Measurements from ENCODE around the gene CYP46A1. TPM values are rescaled to one million over a fixed set of nuclear protein-coding genes. Genes with fewer than 3 reads are reported as not detected.

The CYP46A1 gene
- total and polyA plus RNA-seq, 4 donors = 0.14 to 0.92 (median 0.48) TPM

- 92% methylated on average over 11 of the region's 11 CpGs for WGBS
These were observed 40.0 kb upstream of the CYP46A1 start for GRCh38 chr14:99644035-99644587.

More at GRCh38 chr14:99644035-99644587, 40.0 kb upstream of the CYP46A1 start:
- H3K36me3 ChIP-seq (ENCODE audit: control insufficient read depth in 4 of 4, insufficient read depth in 3 of 4, low read depth in 1 of 4, low read length in 3 of 4) = no peaks in the 10 kb centered on the region
- H3K9ac ChIP-seq (ENCODE audit: low read depth in 1 of 2, low read length in 2 of 2) = no peak overlapping the region
- no peaks in the 10 kb centered on the region for H3K9me3 ChIP-seq (ENCODE audit: control insufficient read depth in 4 of 4, low read length in 3 of 4)
- H3K27ac ChIP-seq (ENCODE audit: low read depth in 1 of 2, low read length in 2 of 2) = no peak overlapping the region
- DNase-seq (ENCODE audit: low spot score) = no peak
- H3K27me3 ChIP-seq (ENCODE audit: control insufficient read depth in 4 of 4, insufficient read depth in 4 of 4, low read length in 3 of 4) = no peaks in the 10 kb centered on the region
- H3K4me1 ChIP-seq (ENCODE audit: control insufficient read depth in 4 of 4, insufficient read depth in 4 of 4, low read length in 3 of 4) = peaks cover 2 to 12% (median 7%) of the 10 kb centered on the region in 4 donors
- TF ChIP-seq FOXA1 (IDR thresholded peaks at IDR 0.05) (no peak), ZBTB33 (IDR thresholded peaks at IDR 0.05) (no peak), YY1 (IDR thresholded peaks at IDR 0.05) (no peak), SP1 (IDR thresholded peaks at IDR 0.05) (no peak), HNF4G (IDR thresholded peaks at IDR 0.05) (no peak), CTCF (IDR thresholded peaks at IDR 0.05; ENCODE audit: low read depth, low read length, missing input control) (no peak), MAX (IDR thresholded peaks at IDR 0.05) (no peak), RAD21 (IDR thresholded peaks at IDR 0.05) (no peak), NR2F2 (IDR thresholded peaks at IDR 0.05) (no peak), HNF4A (conservative IDR thresholded peaks at IDR 0.05) (no peak), RXRA (IDR thresholded peaks at IDR 0.05) (no peak), TAF1 (conservative IDR thresholded peaks at IDR 0.05) (no peak), REST (IDR thresholded peaks at IDR 0.05) (no peak)
- no peak overlapping the region for H3K4me3 ChIP-seq (ENCODE audit: low read depth in 1 of 3, low read length in 3 of 3)

Data from liver (tissue), 9 donors.